Measurements from ENCODE around the gene CHSY1.

Gene CHSY1

DNA sequence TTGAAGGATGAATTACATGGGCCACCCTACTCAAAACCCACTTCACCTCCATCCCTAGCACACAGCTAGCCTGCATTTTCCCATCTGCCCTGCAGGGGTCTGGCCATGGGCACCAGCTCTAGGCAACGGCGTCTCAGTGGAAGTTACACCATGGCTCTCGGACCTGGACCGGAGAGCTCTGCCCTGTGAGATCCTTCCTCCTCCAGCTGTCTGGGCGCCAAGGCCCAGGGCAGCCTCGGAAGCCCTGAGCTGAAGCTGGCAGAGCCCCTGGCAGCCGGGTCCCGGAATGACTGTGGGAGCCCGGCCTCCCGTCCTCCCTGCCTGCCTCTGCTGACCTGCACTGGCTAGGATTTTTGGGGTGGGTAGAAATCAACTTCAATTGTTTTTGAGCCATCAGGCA, 98.9 kb downstream of the CHSY1 start:
- DNase-seq (ENCODE audit: low read depth in 3 of 3) = no peak

DNA sequence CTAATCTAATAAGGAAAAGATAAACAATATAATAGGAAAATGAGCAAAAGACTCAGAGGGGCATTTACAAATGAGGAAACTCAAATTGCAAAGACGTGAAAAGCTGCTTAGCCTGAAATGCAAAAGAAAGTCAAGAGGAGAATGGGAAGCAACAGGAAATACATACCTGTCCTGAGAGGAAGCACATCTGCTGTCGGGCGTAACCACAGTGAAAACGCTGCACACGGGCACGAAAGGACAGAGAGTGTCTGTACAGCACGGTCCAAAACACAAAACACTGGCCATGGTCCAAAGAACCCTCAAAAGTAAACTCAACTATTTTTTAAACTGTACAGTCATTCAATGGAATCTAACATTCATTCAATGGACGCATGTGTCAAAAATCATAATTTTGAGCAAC, 100.6 kb downstream of the CHSY1 start:
- no peak for DNase-seq (ENCODE audit: low read depth in 3 of 3)

DNA sequence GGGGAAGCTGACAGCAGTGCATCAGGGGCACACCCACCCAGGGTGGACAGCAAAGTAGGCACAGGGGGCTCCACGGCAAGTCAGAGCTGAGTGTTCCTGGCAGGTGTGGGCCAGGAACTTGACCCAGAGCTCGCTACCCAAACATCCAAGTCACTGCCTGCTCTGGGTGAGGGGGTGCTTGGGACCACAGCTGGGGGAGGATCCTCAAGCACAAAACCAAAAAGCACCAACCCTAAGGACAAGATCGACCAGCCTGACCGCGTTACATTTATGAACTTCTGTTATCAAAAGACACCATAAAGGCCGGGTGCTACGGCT, 101.2 kb downstream of the CHSY1 start:
- no peak for DNase-seq (ENCODE audit: low read depth in 3 of 3)

DNA sequence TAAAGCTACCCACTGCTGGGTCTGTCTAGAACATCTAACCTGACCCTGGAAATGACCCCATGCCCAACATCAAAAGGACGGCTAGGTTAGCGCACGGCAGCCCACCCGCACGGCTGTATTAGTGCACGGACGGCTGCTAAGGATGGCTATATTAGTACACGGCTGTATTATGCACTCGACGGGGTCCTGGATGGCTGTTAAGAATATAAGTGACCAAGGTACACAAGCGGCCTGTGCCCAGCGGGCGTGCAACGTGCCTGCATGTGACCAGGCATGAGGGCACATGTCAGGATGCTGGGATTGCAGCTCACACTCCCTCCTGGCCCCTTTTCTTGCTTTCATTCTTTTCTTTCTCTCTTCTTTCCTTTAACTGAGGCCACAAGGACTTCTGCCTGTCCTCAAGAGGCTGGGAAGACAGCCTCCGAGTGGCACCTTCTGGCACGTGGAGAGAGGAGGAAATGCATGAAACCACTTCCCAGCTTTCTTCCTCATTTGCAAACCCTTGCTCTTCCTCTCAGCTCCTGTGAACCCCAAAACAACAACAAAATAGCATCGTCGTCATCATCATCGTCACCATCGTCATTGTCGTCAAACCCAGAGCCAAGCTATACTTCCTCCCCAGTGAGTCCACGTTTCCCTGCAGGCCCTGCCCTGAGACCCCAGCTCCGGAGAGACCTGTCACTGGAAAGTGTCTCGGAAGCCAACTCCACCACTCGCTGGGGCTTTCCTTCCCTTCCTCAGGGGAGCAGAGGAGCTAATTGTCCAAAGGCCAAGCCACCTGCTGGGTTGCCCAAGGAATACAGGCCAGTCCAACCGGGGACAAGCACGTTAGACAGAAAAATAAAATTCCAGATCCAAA, 101.8 kb downstream of the CHSY1 start:
- DNase-seq (ENCODE audit: low read depth in 3 of 3) = no peak

DNA sequence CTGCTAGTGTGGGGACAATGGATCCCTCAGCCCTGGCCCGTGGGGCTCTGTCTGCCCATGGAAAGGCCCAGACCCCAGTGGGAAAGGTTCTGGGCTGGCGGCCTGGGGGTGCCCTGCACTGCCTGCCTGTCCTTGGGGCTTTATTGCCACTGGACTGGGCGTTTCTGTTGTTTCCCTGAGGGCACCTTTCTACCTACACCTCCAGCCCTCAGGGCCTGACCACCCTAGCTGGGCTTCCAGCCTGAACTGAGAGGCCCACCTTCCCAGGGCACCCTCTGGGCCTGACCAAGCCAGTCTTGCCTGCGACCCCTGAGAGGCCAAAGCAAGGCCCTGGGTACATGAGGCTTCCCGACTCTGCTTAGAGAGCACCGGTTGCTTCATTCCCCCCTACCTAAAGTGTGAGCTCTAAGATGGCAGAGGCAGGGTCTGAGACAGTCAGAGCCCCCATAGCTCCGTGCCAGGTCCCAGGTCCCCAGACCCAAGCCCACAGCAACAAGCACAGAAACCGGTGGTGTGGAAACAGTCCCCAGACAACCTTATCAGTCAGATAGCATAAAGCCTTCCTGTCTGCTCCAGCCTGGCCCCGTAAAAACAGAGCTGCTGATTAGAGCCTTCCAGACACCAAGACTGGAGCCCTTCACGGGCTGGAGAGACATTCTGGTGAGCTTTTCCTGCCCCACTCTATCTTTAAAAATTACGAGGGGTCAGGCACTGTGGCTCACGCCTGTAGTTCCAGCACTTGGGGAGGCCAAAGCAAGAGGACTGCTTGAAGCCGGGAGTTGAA, 102.8 kb downstream of the CHSY1 start:
- no peak for DNase-seq (ENCODE audit: low read depth in 3 of 3)

DNA sequence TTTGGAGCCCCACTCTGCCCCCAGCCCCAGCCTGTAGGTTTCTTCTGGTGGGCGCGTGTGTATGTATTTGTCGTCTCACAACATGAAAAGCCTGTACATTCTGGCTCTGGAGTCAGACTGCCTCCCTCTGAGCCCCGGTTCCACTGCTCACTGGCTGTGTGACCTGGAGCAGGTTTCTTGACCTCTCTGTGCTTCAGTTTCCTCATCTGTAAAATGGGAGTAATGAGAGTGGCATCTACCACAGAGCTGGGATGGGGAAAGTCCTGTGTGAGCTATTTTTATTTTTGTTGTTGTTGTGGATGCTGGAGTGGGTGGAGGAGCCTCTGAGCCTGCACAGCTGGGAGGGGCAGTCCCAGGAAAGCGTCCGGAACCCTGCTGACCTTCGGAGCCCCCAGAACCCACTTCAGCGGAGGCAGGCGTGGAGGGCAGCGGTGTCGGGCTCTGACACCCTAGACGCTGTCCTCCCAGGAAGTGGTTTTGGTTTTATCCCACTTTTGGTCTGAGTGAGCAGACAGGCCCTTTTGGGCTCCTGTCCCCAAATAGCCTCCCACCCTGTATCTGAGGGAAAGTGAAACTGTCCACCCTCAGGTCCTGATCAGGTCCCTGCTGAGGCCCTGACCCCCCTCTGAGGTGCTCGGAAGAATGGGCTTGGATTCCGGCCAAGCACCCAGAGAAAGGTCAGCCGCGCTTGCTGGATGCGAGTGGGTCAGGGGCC, 103.5 kb downstream of the CHSY1 start:
- no peak for DNase-seq (ENCODE audit: low read depth in 3 of 3)

DNA sequence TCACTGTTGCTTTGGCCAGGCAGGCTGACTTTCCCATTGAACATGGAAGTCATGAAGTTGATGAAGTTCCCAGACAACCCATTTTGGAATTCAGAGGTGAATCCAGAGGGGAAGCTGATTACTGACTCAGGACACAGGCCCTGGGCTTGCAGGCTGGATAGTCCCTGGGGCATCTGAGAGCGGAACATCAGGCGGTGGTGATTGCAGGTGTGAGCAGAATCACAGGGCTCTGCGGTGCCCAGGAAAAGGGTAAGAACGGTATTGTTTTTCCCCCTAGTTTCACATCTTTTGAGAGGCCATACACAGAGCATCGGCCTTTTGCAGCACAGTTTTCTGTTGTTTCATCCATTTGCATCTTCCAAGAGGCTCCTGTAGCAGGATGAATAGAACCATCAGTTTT, 104.7 kb downstream of the CHSY1 start:
- DNase-seq (ENCODE audit: low read depth in 3 of 3) = no peak

DNA sequence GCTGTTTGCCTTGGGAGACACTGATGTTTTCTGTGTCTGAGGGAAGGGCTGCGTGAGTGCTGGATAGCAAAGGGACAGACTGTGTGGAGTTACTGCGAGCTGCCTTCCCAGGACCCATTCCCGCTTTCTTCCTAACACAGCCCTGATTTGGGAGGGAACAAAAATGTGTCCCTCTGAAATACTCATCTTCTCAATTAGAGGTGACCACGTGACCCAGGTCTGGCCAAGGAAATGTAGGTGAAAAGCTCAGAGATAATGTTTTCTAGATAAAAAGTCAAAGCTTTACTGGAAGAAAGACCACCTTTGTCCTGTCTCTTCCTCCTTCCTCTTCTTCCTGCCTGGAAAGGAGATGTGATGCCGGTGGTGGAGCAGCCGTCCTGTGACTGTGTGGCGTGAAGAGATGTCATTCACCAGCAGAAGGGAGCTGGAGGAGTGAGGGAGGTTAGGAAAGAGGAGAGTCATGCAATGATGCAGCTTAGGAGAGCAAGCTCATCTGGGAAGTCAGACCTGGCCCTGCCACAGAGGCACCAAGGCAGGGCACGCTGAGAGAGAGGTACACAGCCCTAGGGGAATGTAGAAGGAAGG, 105.6 kb downstream of the CHSY1 start:
- no peak for DNase-seq (ENCODE audit: low read depth in 3 of 3)

DNA sequence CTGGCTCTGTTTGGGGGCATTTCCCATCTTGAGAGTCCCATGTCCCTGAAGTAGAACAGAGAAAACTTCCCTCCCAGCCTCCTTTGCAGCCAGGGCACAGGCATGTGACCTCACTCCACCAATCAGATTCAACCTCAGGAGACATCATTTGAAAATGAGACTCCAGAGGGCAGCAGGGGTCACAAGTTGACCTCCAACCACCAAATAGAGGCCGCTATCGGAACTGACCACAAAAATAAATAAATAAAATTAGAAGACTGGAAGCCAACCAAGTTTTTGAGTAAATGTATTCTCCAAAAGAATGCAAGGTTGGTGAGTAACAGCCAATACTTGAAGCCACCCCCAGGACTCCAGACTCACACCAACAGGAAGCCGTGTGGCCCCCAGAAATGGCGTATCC, 106.5 kb downstream of the CHSY1 start:
- DNase-seq (ENCODE audit: low read depth in 3 of 3) = no peak

DNA sequence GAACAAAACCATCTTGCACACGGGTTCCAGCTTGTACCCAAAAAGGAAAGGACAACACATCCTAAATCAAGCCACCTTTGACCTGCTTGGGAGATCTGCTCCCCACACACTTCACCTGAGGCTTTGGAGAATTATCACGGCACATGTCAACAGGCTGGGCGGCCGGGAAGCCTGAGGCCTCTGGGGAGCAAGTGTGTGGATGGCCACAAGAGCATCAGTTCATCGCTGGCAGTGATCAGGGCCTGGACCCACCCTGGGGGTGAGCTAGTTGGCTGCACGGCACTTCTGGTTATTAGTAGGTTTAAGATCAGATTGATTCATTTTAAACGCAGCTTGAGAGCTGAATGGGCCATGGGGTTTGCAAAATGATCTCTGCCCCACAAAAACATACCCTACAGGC, 108.5 kb downstream of the CHSY1 start:
- DNase-seq (ENCODE audit: low read depth in 3 of 3) = no peak

DNA sequence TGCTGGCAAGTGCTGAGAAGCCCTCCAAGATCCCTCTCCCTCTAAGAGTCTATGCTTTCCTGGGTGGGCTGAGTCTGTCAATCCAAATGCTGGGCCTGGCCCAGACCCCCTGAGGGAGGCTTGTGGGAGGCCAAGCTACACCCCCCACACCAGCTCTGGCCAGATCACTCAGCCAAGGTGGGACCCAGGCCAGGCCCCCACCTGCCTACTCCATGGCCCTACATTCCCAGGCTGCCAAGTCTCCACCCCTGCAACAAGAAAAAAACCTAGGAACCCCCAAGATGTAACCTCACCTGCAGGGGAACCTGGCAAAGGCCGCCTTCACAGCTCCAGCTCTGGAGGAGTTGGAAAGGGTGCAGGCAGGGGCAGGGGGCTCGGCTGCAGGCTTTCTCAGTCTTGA, 109.1 kb downstream of the CHSY1 start:
- no peak for DNase-seq (ENCODE audit: low read depth in 3 of 3)

DNA sequence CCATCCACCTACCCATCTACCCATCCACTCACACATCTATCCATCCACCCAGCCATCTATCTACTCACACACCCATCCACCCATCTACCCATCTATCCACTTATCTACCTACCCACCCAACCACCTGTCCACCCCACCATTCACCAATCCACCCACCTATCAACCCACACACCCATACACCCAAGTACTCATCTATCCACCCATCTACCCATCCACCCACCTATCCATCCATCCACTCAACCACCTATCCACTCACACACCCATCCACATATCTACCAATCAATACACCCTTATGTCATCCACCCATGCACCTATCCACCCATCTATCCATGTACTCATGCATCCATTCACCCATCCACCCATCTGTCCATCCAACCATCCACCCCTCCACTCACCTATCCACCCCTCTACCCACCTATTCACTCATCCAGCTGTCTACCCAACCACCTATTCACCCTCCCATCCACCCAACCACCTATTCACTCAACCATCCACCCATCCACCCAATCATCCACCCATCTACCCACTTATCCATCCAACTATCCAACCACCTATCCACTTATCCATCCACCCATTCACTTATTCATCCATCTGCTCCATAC, 109.8 kb downstream of the CHSY1 start:
- no peak for DNase-seq (ENCODE audit: low read depth in 3 of 3)

DNA sequence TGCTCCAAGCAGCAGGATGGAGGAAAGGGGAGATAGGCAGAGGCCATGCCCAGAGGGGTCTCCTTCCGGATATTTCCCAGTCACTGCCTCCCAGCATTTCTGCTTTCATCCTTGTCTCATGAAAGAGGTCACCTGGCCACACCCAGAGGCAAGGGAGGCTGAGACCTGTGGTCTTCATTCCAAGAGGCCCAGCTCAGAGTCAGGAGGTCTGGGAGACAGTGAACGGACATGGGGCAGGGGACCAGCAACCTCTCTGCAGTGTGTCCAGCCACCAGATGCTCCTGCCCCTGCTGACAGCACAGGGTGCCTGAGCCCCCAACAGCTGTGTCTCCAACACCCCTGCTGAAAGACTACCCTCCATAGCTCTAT, 111.2 kb downstream of the CHSY1 start:
- no peak for DNase-seq (ENCODE audit: low read depth in 3 of 3)

DNA sequence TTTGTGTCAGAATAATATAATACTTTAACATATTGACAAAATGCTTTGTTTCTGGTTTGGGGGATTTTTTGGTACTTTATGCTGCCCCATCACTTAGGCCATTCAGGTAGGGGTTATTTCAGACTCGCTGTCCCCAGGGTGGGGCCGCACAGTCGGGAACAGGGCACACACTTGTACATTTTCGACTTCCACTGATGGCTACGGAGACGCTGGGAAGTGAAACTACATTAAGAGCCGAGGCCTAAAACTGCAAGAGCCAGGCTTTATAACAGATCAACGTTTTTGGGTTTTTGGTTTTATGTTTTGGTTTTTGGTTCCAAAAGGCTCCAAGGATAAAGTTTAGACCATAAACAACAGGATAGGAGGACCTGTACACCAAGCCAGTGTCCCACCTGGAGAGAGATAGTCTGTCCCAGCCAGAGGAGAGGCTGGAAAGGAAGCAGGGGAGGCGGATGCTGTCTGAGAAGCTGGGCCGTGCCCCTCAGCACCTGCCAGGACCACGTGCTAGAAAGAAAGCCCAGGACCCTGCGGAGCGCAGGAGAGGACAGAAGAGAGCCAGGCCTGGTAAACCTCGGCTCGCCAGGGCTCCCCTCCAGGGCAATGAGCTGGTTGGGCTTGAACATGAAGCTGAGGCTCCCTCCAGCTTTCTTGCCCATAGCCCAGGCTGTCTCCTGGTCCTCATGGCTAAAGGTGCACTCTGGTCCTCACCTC, 111.7 kb downstream of the CHSY1 start:
- DNase-seq (ENCODE audit: low read depth in 3 of 3) = no peak

DNA sequence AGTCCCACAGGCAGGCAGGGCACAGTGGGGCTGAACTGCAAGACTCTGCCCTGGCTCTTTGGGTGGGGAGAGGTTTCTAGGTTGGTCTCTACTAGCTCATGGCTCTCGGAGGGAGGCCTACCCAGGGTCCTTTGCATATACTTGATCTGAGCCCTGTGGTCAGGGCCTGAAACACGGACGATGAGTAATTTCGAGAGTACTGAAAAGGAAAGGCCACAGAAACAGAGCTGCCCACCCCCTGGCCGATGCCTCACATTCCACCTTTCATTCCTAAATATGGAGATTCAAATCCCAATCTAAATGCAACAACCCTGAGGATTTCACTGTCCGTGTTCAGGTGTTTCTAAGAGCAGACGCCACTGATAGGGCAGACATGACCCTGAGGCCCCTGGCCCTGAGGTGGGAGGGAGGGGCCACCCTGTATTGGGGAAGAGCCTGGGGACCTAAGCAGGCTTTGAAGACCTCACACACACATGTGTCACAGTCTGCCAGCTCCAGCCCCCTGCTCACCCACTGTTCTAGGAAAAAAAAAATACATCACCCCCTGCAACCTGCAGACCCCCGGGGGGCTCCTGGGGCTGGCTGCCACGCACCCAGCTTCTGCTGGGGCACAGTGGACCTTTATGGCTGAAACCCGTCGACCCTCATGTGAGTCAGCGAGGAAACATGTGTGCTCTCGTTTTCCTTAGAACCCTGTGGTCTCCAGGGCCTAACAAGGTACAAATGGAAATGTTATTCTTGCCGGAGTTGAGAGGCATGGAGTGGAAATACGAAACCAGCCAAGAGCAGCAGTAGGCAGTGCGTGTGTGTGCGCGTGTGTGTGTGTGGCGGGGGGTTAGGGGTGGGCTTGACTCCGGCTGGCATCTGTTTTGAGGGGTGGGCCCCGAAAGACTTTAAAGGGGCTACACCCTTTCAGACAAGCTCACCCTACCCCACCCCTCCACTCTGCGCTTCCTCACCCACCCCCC, 112.7 kb downstream of the CHSY1 start:
- no peak for DNase-seq (ENCODE audit: low read depth in 3 of 3)

DNA sequence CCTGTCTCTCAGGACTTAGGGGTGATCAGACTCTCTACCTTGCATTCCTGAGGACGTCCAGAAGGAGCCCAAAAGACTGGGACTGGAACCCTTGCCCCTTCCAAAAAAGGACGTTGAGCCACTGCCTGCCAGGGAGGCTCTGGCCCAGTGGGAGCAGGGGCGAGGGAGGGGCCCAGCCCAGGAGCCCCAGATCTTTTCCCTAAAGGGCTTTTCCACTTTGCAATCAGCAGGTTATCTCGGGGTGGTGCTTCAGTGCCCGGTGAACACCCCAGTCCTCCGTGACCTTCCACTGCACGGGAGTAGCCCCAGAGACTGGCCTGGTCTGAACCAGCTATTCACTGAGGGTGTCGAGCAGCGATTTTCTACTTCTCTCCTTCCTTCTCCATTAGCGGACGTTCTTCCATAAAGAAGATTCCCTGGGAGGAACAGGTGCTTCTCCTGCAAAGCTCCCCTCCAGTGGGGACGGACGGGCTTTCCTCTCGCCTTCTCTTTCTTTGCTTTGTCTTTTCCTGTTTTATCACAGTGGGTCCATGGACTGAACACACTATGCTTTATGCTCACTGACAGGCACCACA, 113.7 kb downstream of the CHSY1 start:
- no peak for DNase-seq (ENCODE audit: low read depth in 3 of 3)

DNA sequence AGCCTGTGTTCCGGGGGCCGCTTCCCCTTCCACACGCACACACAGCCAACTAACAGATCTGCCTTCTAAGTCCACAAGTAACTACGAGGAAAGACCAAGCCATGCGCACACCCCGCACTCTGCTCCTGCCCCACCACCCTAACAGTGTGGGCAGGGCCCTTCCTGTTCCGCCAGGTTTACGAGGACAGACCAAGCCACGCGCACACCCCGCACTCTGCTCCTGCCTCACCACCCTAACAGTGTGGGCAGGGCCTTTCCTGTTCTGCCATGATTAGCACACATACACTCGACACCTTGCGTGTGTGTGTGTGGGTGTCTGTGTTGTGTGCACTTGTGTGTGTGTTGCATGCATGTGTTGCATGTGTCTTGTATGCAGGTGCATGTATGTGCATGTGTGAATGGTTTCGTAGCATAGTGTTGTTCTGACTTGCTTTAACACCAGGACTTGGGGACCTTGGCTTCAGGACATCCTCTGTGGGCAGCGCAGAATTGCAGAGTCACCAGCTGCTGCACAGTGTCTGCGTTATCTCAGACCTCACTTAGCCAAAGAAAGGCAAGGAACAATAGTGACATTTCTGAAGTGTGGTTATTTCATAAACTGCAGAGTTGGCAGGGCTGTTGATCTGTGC, 114.4 kb downstream of the CHSY1 start:
- no peak for DNase-seq (ENCODE audit: low read depth in 3 of 3)

DNA sequence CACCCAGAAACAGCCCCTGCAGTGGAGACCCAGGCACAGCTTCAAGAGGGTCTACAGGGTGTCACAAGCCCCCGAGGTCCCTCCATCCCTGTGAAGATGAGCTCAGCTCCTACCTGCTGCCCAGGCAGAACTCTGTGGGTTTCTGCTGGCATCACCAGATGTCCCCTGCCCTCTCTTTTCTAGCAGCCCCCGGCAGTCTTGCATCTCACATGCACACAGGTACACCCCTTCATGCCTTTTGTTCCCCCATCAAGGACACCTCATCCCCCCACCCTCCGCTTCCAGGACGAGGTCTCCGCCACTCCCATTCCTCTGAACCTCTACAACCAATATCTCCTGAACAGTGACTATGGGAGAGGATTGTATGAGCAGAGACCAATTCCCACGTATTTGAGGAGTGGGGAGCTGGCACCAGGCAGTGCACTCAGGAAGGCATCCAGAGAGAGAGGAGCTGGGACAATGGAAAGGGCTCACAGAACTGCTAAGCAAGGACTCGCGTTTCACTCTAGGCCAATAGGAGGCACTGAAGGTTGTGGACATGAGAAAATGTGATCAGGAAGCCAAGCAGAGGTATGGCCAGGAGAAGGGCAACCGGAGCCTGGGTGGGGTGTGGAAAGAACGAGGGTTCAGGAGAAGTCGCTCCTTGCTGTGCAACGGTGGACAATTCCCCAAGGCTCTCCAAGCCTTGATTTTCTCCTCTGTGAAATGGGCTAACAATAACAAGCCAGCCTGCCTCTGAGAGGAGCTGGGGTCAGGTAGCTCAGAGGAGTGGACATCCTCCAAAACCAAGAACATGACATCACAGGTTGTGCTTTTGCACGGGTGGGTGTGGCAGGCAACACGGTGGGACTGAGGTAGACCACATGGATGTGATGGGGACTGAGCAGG, 115.2 kb downstream of the CHSY1 start:
- no peak for DNase-seq (ENCODE audit: low read depth in 3 of 3)
